ENCODE results near the gene RAB3GAP2. TPM values are rescaled to one million over a fixed set of nuclear protein-coding genes. Genes with fewer than 3 reads are reported as not detected.

Gene RAB3GAP2
- total and polyA plus RNA-seq, 2 donors from 2014 or later, result 7.6 to 38.1 TPM

- no peaks in the 10 kb centered on the region for H3K27me3 ChIP-seq (ENCODE audit: control insufficient read depth, insufficient read depth, low read length)
- no peak overlapping the region for H3K9ac ChIP-seq (ENCODE audit: low read length in 3 of 3)
- peaks cover 3 to 9% (median 8%) of the 10 kb centered on the region in 3 donors for H3K36me3 ChIP-seq (ENCODE audit: control insufficient read depth in 2 of 3, insufficient read depth in 3 of 3, low read length in 3 of 3)
- TF ChIP-seq, protein P1, sequence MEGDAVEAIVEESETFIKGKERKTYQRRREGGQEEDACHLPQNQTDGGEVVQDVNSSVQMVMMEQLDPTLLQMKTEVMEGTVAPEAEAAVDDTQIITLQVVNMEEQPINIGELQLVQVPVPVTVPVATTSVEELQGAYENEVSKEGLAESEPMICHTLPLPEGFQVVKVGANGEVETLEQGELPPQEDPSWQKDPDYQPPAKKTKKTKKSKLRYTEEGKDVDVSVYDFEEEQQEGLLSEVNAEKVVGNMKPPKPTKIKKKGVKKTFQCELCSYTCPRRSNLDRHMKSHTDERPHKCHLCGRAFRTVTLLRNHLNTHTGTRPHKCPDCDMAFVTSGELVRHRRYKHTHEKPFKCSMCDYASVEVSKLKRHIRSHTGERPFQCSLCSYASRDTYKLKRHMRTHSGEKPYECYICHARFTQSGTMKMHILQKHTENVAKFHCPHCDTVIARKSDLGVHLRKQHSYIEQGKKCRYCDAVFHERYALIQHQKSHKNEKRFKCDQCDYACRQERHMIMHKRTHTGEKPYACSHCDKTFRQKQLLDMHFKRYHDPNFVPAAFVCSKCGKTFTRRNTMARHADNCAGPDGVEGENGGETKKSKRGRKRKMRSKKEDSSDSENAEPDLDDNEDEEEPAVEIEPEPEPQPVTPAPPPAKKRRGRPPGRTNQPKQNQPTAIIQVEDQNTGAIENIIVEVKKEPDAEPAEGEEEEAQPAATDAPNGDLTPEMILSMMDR (IDR thresholded peaks at IDR 0.05; ENCODE audit: borderline replicate concordance, extremely low read depth, insufficient read depth), result no peak
- peaks cover 0 to 4% (median 4%) of the 10 kb centered on the region in 3 donors for H3K4me1 ChIP-seq (ENCODE audit: control insufficient read depth in 2 of 3, insufficient read depth in 2 of 3, low read depth in 1 of 3, low read length in 3 of 3)
- H3K27ac ChIP-seq (ENCODE audit: low read depth in 2 of 2, low read length in 2 of 2), result no peak overlapping the region
- FAIRE-seq, result no peak
- DNase-seq, result no peak
- intact Hi-C loops (cut with DNase I), result no loop called here
- no peak overlapping the region for H3K4me3 ChIP-seq (ENCODE audit: low read length in 3 of 3)
- no peaks in the 10 kb centered on the region for H3K9me3 ChIP-seq (ENCODE audit: control insufficient read depth in 2 of 3, insufficient read depth in 1 of 3, low read length in 3 of 3)
Observed at GRCh38 chr1:220099826-220100225, 172.4 kb downstream of the RAB3GAP2 start.

Small RNAs within 50 kb of the gene (microRNA-seq; reads per million reads assigned to microRNA genes)
- gene MIR194-1 (not detected), gene MIR215 (not detected), gene MIR664A (169 reads per million, percentile 60 among the genes with 10 or more reads in this experiment)

Other genes with a start within 250 kb of the RAB3GAP2 start
- gene EPRS1, start 225.9 kb downstream of the RAB3GAP2 start, total RNA-seq, result 88.7 TPM
- 63.1 TPM for gene EPRS1, start 225.9 kb downstream of the RAB3GAP2 start, polyA plus RNA-seq (ENCODE audit: insufficient read depth, low read depth, low replicate concordance)
- gene BPNT1, start 182.7 kb downstream of the RAB3GAP2 start, total RNA-seq, result 25.7 TPM
- 31.3 TPM for gene BPNT1, start 182.7 kb downstream of the RAB3GAP2 start, polyA plus RNA-seq (ENCODE audit: insufficient read depth, low read depth, low replicate concordance)
- gene IARS2, start 178.3 kb downstream of the RAB3GAP2 start, total RNA-seq, result 51.4 TPM
- 42.9 TPM for gene IARS2, start 178.3 kb downstream of the RAB3GAP2 start, polyA plus RNA-seq (ENCODE audit: insufficient read depth, low read depth, low replicate concordance)

Measured in kidney (tissue), 14 donors.